ENCODE measurements around the gene CYB561D1. TPM values are rescaled to one million over a fixed set of nuclear protein-coding genes. Genes with fewer than 3 reads are reported as not detected.

Gene CYB561D1
- total and polyA plus RNA-seq, 2 donors (not counting 3 experiments of a cell fraction or from before 2014, with no cell fraction given) = 7.2 to 7.3 TPM

DNA sequence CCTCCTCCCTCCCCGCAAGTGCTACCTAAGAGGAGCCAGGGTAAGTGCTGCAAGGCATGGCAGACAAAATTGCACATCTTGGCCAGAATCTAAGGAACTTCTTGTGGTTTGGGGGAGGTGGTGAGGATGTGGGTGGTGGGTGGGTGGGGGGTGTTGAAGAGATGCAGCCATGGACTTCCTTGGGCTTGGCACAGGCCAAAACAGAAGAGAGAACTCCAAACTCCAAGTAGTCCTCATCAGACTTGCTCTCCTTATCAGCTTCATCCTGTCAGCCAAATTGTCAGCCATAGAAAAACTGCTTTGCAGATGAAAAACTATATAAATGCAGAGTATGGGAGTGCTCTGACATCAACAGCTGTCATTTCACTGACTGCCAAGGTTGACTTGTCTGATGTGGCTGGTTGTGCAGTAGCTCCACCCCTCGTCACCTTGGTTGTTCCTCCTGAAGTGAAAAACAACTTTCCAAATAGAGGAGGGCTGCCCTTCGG lies 8.5 kb downstream of the CYB561D1 start:
- dilution Hi-C loops (cut with MboI; ENCODE audit: extremely low pct_ligation_motif_present, low sequenced_read_pairs) (no loop called here), intact Hi-C loops (cut with micrococcal nuclease) (no loop called here)
- DNase-seq (ENCODE audit: low read depth, low spot score) (no peak), FAIRE-seq (no peak)
- Histone ChIP-seq H3K9ac (replicated peaks; ENCODE audit: extremely low read depth, insufficient read depth, low read length) (no peak overlapping the region), H3K27me3 (ENCODE audit: control insufficient read depth in 2 of 2, insufficient read depth in 2 of 2, low read length in 2 of 2) (peaks cover 0 to 2% of the 10 kb centered on the region in 2 experiments), H2AFZ (ENCODE audit: low read depth, low read length) (no peak overlapping the region), H3K27ac (ENCODE audit: insufficient read depth, low read depth, low read length) (no peak overlapping the region), H3K4me1 (ENCODE audit: control insufficient read depth, extremely low read depth, insufficient read depth, low read length) (peaks cover 7% of the 10 kb centered on the region), H3K9me3 (replicated peaks; ENCODE audit: control insufficient read depth, insufficient read depth, low read length) (no peaks in the 10 kb centered on the region), H3K36me3 (ENCODE audit: control insufficient read depth in 2 of 2, extremely low read depth in 1 of 2, insufficient read depth in 2 of 2, low read length in 2 of 2) (peaks cover 0 to 2% of the 10 kb centered on the region in 2 experiments), H3K79me2 (ENCODE audit: control insufficient read depth, insufficient read depth, low read length) (peaks cover 2% of the 10 kb centered on the region), H3K9me1 (replicated peaks; ENCODE audit: control insufficient read depth, extremely low read depth, insufficient read depth, low read length) (no peaks in the 10 kb centered on the region), H3K4me2 (ENCODE audit: insufficient read depth, low read length) (no peak overlapping the region), H4K20me1 (replicated peaks; ENCODE audit: control insufficient read depth, extremely low read depth, insufficient read depth, low read length) (no peaks in the 10 kb centered on the region), H3K4me3 (replicated peaks in 1 of 3; ENCODE audit: insufficient read depth in 1 of 3, low read depth in 1 of 3, low read length in 3 of 3) (no peak overlapping the region)
- BruUV-seq (replicated peaks) = no TSS peak
- CTCF ChIA-PET = interaction anchor here (1.4 to 23.0 kb wide), 4 partner anchors 11 to 29 kb away, joined by 3 to 955 read pairs (median 6); partner anchors contain the start of gene GPR61
- POLR2A ChIA-PET = no interaction called here
- TF ChIP-seq, protein P1, sequence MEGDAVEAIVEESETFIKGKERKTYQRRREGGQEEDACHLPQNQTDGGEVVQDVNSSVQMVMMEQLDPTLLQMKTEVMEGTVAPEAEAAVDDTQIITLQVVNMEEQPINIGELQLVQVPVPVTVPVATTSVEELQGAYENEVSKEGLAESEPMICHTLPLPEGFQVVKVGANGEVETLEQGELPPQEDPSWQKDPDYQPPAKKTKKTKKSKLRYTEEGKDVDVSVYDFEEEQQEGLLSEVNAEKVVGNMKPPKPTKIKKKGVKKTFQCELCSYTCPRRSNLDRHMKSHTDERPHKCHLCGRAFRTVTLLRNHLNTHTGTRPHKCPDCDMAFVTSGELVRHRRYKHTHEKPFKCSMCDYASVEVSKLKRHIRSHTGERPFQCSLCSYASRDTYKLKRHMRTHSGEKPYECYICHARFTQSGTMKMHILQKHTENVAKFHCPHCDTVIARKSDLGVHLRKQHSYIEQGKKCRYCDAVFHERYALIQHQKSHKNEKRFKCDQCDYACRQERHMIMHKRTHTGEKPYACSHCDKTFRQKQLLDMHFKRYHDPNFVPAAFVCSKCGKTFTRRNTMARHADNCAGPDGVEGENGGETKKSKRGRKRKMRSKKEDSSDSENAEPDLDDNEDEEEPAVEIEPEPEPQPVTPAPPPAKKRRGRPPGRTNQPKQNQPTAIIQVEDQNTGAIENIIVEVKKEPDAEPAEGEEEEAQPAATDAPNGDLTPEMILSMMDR (IDR thresholded peaks at IDR 0.05; ENCODE audit: extremely low read depth in 1 of 2, insufficient read depth in 1 of 2, low read depth in 1 of 2, low read length in 2 of 2) = no peak
- TF ChIP-seq POLR2AphosphoS5 (IDR thresholded peaks at IDR 0.05; ENCODE audit: insufficient read depth, low read depth, low read length) (no peak), EZH2 (IDR thresholded peaks at IDR 0.05; ENCODE audit: borderline replicate concordance, low read depth, low read length, severe bottlenecking) (no peak), POLR2A (IDR thresholded peaks at IDR 0.05; ENCODE audit: low read depth, low read length) (no peak), MYC (IDR thresholded peaks at IDR 0.05; ENCODE audit: low read depth, low read length) (no peak), MAX (IDR thresholded peaks at IDR 0.05; ENCODE audit: insufficient read depth, insufficient read length) (no peak), GATA2 (IDR thresholded peaks at IDR 0.05; ENCODE audit: insufficient read depth, insufficient read length, low read depth, low read length) (no peak), JUN (IDR thresholded peaks at IDR 0.05; ENCODE audit: borderline replicate concordance, insufficient read depth, insufficient read length, low read depth) (no peak), FOS (IDR thresholded peaks at IDR 0.05; ENCODE audit: borderline replicate concordance, insufficient read depth, low read length) (no peak)

All from endothelial cell of umbilical vein (primary cell).